WTC11 (cell line): ENCODE data around the gene BCAS3. TPM values are rescaled to one million over a fixed set of nuclear protein-coding genes. Genes with fewer than 3 reads are reported as not detected.

Experiments used
- ATAC-seq: fragments of 200-7000 bp; cut with Tn5 transposase; 2 replicates; pipeline ENCODE4 v1.10.0; 2021; ENCODE audit warnings: mild to moderate bottlenecking, moderate library complexity
- CTCF ChIA-PET: fragments of 300-600 bp; sonication (Branson Sonifier 250); formaldehyde crosslinking; loops from one replicate; lab custom pipeline; 2021; ENCODE audit warnings: antibody characterized with exemption; lab: Charles Lee
- POLR2A ChIA-PET: fragments of 350-600 bp; sonication (Branson Sonifier 250); formaldehyde crosslinking; loops from one replicate; lab custom pipeline; 2021; ENCODE audit warnings: antibody characterized with exemption; lab: Charles Lee
- DNase-seq: peaks from one replicate; pipeline ENCODE4 v3.0.0; 2021; ENCODE audit warnings: low spot score
- H3K27ac Mint-ChIP-seq: 2 replicates; pipeline ENCODE4 v1.8.0; 2021; ENCODE audit warnings: mixed read lengths
- H3K27me3 Mint-ChIP-seq: 2 replicates; pipeline ENCODE4 v1.8.0; 2021; ENCODE audit warnings: low read depth, mild to moderate bottlenecking, moderate library complexity, mixed read lengths
- H3K36me3 Mint-ChIP-seq: 2 replicates; pipeline ENCODE4 v1.8.0; 2021; ENCODE audit warnings: mixed read lengths
- H3K4me1 Mint-ChIP-seq: 2 replicates; pipeline ENCODE4 v1.8.0; 2022; ENCODE audit warnings: mixed read lengths
- H3K4me3 Mint-ChIP-seq: 2 replicates; pipeline ENCODE4 v1.8.0; 2021; ENCODE audit warnings: mild to moderate bottlenecking, moderate library complexity, mixed read lengths
- H3K9me3 Mint-ChIP-seq: 2 replicates; pipeline ENCODE4 v1.8.0; 2021; ENCODE audit warnings: mixed read lengths
- ATF2 ChIP-seq: sonication (generic); formaldehyde crosslinking; IDR thresholded peaks from 2 replicates; pipeline ENCODE4 v1.8.1; 2022; ENCODE audit warnings: low read depth, missing genetic modification reagents, borderline replicate concordance
- JUN ChIP-seq: sonication (generic); formaldehyde crosslinking; IDR thresholded peaks from 2 replicates; pipeline ENCODE4 v1.8.0; 2023; ENCODE audit warnings: mild to moderate bottlenecking, missing genetic modification reagents
- NFE2L1 ChIP-seq: sonication (generic); formaldehyde crosslinking; IDR thresholded peaks from 2 replicates; pipeline ENCODE4 v1.8.1; 2023; ENCODE audit warnings: missing genetic modification reagents
- PRDM15 ChIP-seq: sonication (generic); formaldehyde crosslinking; IDR thresholded peaks from 2 replicates; pipeline ENCODE4 v1.8.0; 2022; ENCODE audit warnings: missing genetic modification reagents
- RELA ChIP-seq: sonication (generic); formaldehyde crosslinking; IDR thresholded peaks from 2 replicates; pipeline ENCODE4 v1.8.1; 2022; ENCODE audit warnings: missing genetic modification reagents, mild to moderate bottlenecking, borderline replicate concordance
- SP1 ChIP-seq: sonication (generic); formaldehyde crosslinking; conservative IDR thresholded peaks from 2 replicates; pipeline ENCODE4 v1.8.1; 2022; ENCODE audit warnings: missing genetic modification reagents
- ZMAT4 ChIP-seq: fragments of 250-450 bp; sonication (Bioruptor Pico); IDR thresholded peaks from 2 replicates; pipeline ENCODE4 v1.9.0; 2021; ENCODE audit warnings: mild to moderate bottlenecking
- ZNF219 ChIP-seq: sonication (generic); formaldehyde crosslinking; IDR thresholded peaks from 2 replicates; pipeline ENCODE4 v1.8.0; 2023; ENCODE audit warnings: missing genetic modification reagents, mild to moderate bottlenecking, borderline replicate concordance
- ZNF232 ChIP-seq: sonication (generic); formaldehyde crosslinking; IDR thresholded peaks from 2 replicates; pipeline ENCODE4 v1.8.0; 2022; ENCODE audit warnings: mild to moderate bottlenecking, missing genetic modification reagents
- ZNF416 ChIP-seq: fragments of 250-450 bp; sonication (Bioruptor Pico); IDR thresholded peaks from 2 replicates; pipeline ENCODE4 v1.9.0; 2021; ENCODE audit warnings: mild to moderate bottlenecking, inconsistent platforms
- ZNF423 ChIP-seq: fragments of 250-450 bp; sonication (Bioruptor Pico); IDR thresholded peaks from 2 replicates; pipeline ENCODE4 v2.1.2; 2022; ENCODE audit warnings: mild to moderate bottlenecking, moderate library complexity
- total RNA-seq: library from RNA; stranded (reverse); gene quantifications from 3 replicates; pipeline ENCODE4 v1.2.3, GENCODE V29; 2021
- TF ChIP-seq, protein P1 (sequence below): sonication (generic); formaldehyde crosslinking; IDR thresholded peaks from 2 replicates; pipeline ENCODE4 v1.8.1; 2022; ENCODE audit warnings: mild to moderate bottlenecking, missing genetic modification reagents, moderate library complexity, borderline replicate concordance

BCAS3 gene
- total RNA-seq, 1 experiment from 2014 or later = 15.5 TPM

GRCh38 chr17:61323003-61323908, 645.6 kb downstream of the BCAS3 start:
- ChIA-PET CTCF (interaction anchor here (0.6 to 1.2 kb wide), 2 partner anchors 36 to 553 kb away, joined by 3 read pairs; no protein-coding TSS in a partner anchor), POLR2A (interaction anchor here (0.8 kb wide), 1 partner anchor 43 kb away, joined by 3 read pairs; no protein-coding TSS in a partner anchor)
- no peaks in the 10 kb centered on the region for H3K9me3 Mint-ChIP-seq
- DNase-seq (no peak), ATAC-seq (peak; percentile 50)
- no peaks in the 10 kb centered on the region; the same call in 1 of the 2 replicates for H3K27me3 Mint-ChIP-seq
- H3K27ac Mint-ChIP-seq = 0 out of 2 replicates have a peak overlapping the region, but pooled peaks have one; percentile 17
- no peaks in the 10 kb centered on the region for H3K36me3 Mint-ChIP-seq
- peak; percentile 82 for TF ChIP-seq ZNF423 (CRISPR knock-in tag)
- peak; percentile 46; the same call in 1 of the 2 replicates for TF ChIP-seq PRDM15 (CRISPR knock-in tag)
- TF ChIP-seq RELA (CRISPR knock-in tag) = no peak
- no peak overlapping the region for H3K4me3 Mint-ChIP-seq
- peaks cover 28% of the 10 kb centered on the region for H3K4me1 Mint-ChIP-seq

DNA sequence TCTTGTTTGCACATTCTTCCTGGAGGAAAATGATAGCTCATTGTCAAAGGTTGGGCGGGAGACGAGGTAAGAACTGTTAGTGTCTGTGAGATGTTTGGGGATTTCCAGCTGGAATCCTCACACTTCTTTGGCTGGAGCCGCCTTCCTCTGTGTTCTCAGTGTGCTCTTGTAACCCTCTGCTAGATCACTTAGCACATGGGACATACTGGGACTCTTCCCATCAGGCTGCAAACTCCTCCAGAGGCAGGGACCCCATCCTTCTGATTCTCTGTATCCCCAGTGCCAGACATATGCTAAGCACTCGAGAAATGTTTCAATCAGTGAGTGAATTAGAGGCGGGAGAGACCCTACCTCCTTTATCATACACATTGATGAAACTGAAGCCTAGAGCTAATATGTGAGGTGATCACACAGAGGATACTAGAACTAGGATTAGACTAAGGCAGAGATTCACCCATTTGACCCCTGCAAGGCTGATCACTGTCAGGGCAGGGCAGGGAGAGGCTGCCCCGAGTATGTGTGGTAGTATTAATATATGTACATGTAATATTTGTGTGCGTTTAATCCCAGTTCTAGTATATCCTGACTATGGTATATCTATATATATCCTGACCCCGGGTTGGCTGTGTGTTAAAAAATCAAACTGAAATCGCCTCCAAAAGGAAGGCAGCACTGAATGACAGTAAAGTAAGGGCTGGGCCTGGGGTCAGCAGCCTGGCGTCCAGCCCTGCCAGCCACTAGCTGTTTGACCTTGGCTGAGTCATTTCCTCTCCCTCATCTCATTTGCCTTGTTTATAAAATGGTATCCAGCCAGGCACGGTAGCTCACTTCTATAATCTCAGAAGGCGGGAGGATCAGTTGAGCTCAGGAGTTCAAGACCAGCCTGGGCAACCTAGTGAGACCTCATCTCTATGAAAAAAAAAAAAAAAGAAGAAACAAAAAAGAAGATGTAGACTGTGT, 646.5 kb downstream of the BCAS3 start:
- H3K9me3 Mint-ChIP-seq = no peaks in the 10 kb centered on the region
- POLR2A ChIA-PET = interaction anchor here (0.8 kb wide), 1 partner anchor 42 kb away, joined by 3 read pairs; no protein-coding TSS in a partner anchor
- ATAC-seq (peak; percentile 24; the same call in 1 of the 2 replicates), DNase-seq (no peak)
- H3K36me3 Mint-ChIP-seq = no peaks in the 10 kb centered on the region
- CTCF ChIA-PET = interaction anchor here (1.2 kb wide), 1 partner anchor 35 kb away, joined by 3 read pairs; no protein-coding TSS in a partner anchor
- no peak for TF ChIP-seq ZNF416 (CRISPR knock-in tag)
- no peak for TF ChIP-seq ZNF232 (CRISPR knock-in tag)
- no peak for TF ChIP-seq SP1 (CRISPR knock-in tag)
- no peak for TF ChIP-seq ZMAT4 (CRISPR knock-in tag)
- TF ChIP-seq, protein P1, sequence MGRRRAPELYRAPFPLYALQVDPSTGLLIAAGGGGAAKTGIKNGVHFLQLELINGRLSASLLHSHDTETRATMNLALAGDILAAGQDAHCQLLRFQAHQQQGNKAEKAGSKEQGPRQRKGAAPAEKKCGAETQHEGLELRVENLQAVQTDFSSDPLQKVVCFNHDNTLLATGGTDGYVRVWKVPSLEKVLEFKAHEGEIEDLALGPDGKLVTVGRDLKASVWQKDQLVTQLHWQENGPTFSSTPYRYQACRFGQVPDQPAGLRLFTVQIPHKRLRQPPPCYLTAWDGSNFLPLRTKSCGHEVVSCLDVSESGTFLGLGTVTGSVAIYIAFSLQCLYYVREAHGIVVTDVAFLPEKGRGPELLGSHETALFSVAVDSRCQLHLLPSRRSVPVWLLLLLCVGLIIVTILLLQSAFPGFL (CRISPR knock-in tag) = no peak
- no peak for TF ChIP-seq JUN
- no peak for TF ChIP-seq ZNF219 (CRISPR knock-in tag)
- no peak for TF ChIP-seq NFE2L1
- no peak for TF ChIP-seq ATF2 (CRISPR knock-in tag)
- no peaks in the 10 kb centered on the region; the same call in 1 of the 2 replicates for H3K27me3 Mint-ChIP-seq
- peaks cover 21% of the 10 kb centered on the region for H3K4me1 Mint-ChIP-seq
- 0 out of 2 replicates have a peak overlapping the region, but pooled peaks have one; percentile 60 for H3K27ac Mint-ChIP-seq
- H3K4me3 Mint-ChIP-seq = no peak overlapping the region
